ENCODE measurements around the gene PITRM1. TPM values are rescaled to one million over a fixed set of nuclear protein-coding genes. Genes with fewer than 3 reads are reported as not detected.

Gene PITRM1
- polyA plus RNA-seq, 1 of the 3 experiments (the other 2 are of a cell fraction), result 79.6 TPM

GRCh38 chr10:3167611-3168330, 4.8 kb downstream of the PITRM1 start:
- Histone ChIP-seq H3K4me2 (no peak overlapping the region), H3K4me3 (ENCODE audit: low read depth in 2 of 2, low read length in 1 of 2) (no peak overlapping the region), H3K9me2 (no peaks in the 10 kb centered on the region), H3K36me3 (replicated peaks in 1 of 2; ENCODE audit: control insufficient read depth in 1 of 2, insufficient read depth in 2 of 2, low read length in 1 of 2) (peaks cover 65 to 69% of the 10 kb centered on the region in 2 experiments), H2AFZ (ENCODE audit: low read depth) (no peak overlapping the region), H3K9ac (no peak overlapping the region), H3K4me1 (ENCODE audit: control insufficient read depth in 1 of 2, insufficient read depth in 2 of 2, low read depth in 1 of 2, low read length in 1 of 2) (peaks cover 0 to 3% of the 10 kb centered on the region in 2 experiments; a peak in 2 of 4 replicates), H3F3A (replicated peaks; ENCODE audit: insufficient read depth) (peaks cover 16% of the 10 kb centered on the region), H4K20me1 (ENCODE audit: insufficient read depth) (peaks cover 20% of the 10 kb centered on the region; the same call in 1 of the 2 replicates), H3K79me2 (ENCODE audit: insufficient read depth) (peaks cover 45% of the 10 kb centered on the region), H3K27ac (ENCODE audit: low read depth in 2 of 2, low read length in 1 of 2) (no peak overlapping the region), H3K9me3 (no peaks in the 10 kb centered on the region), H3K27me3 (ENCODE audit: insufficient read depth) (no peaks in the 10 kb centered on the region)
- POLR2A ChIA-PET, result no interaction called here
- no peak for TF ChIP-seq GABPA (IDR thresholded peaks at IDR 0.05; ENCODE audit: low read depth)
- TF ChIP-seq POLR2AphosphoS5 (IDR thresholded peaks at IDR 0.05; ENCODE audit: low read depth, low read length), result no peak
- TF ChIP-seq EZH2phosphoT487 (IDR thresholded peaks at IDR 0.05; ENCODE audit: borderline replicate concordance, low read depth), result no peak
- TF ChIP-seq TEAD4 (IDR thresholded peaks at IDR 0.05; ENCODE audit: borderline replicate concordance, insufficient read depth), result no peak
- no peak for TF ChIP-seq ELF1 (IDR thresholded peaks at IDR 0.05)
- no peak for TF ChIP-seq CTCF (IDR thresholded peaks at IDR 0.05)
- no peak for TF ChIP-seq SMC3 (IDR thresholded peaks at IDR 0.05; ENCODE audit: low read depth, low read length)
- TF ChIP-seq RXRA (IDR thresholded peaks at IDR 0.05; ENCODE audit: borderline replicate concordance, low read depth), result no peak
- TF ChIP-seq MAX (IDR thresholded peaks at IDR 0.05; ENCODE audit: low read depth), result no peak
- no peak for TF ChIP-seq MEF2A (IDR thresholded peaks at IDR 0.05; ENCODE audit: borderline replicate concordance, low read depth)
- TF ChIP-seq FOXJ3 (CRISPR knock-in tag; IDR thresholded peaks at IDR 0.05), result no peak
- TF ChIP-seq PBX3 (IDR thresholded peaks at IDR 0.05), result no peak
- no peak for TF ChIP-seq RAD21 (IDR thresholded peaks at IDR 0.05; ENCODE audit: low read length)
- WGBS (ENCODE audit: low lambda C conversion rate), result 97% methylated on average over 19 of the region's 21 CpGs
- no peak for DNase-seq
- CTCF ChIA-PET, result no interaction called here
